Measurements from ENCODE around the gene GSX1.

DNA sequence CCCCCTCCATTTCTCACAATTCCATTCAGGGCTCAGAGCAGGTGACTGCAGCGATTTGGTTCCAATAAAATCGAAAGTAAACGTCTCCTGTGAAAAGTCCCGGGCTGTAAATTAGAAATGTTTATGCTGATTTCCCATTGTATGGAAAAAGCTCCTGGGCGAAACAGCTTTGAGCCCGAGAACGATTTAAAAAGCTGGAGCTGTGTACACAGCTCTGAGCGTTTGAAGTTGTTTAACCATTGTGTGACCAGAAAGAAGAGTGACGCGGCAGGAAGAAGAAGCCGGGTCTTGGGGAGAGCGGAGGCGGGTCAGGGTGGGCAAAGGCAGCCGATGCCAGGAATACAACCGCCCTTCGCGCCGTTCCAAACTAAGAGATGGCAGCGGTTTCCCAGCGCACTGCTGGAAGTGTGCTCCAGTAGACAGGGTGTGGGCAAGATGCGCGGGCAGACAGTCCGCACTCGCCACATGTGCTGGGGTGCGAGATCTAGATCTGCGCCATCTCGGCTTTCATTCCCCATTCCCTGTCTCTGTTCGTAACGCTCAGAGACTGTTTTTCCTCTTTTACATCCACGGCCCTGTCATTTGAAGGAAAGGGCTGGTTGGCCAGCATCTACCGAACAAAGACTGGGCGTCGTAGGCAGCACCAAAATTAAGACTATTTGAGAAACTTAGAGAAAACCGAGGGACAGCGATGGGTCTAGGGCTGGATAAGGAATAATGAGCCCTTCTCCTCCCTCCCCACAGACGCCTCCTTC lies 960 bp upstream of the GSX1 start:
- TF ChIP-seq, protein P1, sequence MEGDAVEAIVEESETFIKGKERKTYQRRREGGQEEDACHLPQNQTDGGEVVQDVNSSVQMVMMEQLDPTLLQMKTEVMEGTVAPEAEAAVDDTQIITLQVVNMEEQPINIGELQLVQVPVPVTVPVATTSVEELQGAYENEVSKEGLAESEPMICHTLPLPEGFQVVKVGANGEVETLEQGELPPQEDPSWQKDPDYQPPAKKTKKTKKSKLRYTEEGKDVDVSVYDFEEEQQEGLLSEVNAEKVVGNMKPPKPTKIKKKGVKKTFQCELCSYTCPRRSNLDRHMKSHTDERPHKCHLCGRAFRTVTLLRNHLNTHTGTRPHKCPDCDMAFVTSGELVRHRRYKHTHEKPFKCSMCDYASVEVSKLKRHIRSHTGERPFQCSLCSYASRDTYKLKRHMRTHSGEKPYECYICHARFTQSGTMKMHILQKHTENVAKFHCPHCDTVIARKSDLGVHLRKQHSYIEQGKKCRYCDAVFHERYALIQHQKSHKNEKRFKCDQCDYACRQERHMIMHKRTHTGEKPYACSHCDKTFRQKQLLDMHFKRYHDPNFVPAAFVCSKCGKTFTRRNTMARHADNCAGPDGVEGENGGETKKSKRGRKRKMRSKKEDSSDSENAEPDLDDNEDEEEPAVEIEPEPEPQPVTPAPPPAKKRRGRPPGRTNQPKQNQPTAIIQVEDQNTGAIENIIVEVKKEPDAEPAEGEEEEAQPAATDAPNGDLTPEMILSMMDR (IDR thresholded peaks at IDR 0.05) = no peak
- no peak for TF ChIP-seq POLR2A (IDR thresholded peaks at IDR 0.05)
